ENCODE results near the gene KRTAP12-2. TPM values are rescaled to one million over a fixed set of nuclear protein-coding genes. Genes with fewer than 3 reads are reported as not detected.
"Not testable (repeated sequence)": the region's sequence is repeated elsewhere in the genome, so short reads cannot be mapped to it uniquely, and the experiment has no call there.

KRTAP12-2 gene
- total RNA-seq, 1 donor = not detected

GRCh38 chr21:44686843-44687561, 20.3 kb upstream of the KRTAP12-2 start:
- DNase-seq (ENCODE audit: low read depth) = no peak
- no peak overlapping the region for H3K4me3 ChIP-seq (ENCODE audit: low read depth, low read length)
- TF ChIP-seq, protein P1, sequence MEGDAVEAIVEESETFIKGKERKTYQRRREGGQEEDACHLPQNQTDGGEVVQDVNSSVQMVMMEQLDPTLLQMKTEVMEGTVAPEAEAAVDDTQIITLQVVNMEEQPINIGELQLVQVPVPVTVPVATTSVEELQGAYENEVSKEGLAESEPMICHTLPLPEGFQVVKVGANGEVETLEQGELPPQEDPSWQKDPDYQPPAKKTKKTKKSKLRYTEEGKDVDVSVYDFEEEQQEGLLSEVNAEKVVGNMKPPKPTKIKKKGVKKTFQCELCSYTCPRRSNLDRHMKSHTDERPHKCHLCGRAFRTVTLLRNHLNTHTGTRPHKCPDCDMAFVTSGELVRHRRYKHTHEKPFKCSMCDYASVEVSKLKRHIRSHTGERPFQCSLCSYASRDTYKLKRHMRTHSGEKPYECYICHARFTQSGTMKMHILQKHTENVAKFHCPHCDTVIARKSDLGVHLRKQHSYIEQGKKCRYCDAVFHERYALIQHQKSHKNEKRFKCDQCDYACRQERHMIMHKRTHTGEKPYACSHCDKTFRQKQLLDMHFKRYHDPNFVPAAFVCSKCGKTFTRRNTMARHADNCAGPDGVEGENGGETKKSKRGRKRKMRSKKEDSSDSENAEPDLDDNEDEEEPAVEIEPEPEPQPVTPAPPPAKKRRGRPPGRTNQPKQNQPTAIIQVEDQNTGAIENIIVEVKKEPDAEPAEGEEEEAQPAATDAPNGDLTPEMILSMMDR (IDR thresholded peaks at IDR 0.05; ENCODE audit: insufficient read depth, low read depth, low read length) = no peak

DNA sequence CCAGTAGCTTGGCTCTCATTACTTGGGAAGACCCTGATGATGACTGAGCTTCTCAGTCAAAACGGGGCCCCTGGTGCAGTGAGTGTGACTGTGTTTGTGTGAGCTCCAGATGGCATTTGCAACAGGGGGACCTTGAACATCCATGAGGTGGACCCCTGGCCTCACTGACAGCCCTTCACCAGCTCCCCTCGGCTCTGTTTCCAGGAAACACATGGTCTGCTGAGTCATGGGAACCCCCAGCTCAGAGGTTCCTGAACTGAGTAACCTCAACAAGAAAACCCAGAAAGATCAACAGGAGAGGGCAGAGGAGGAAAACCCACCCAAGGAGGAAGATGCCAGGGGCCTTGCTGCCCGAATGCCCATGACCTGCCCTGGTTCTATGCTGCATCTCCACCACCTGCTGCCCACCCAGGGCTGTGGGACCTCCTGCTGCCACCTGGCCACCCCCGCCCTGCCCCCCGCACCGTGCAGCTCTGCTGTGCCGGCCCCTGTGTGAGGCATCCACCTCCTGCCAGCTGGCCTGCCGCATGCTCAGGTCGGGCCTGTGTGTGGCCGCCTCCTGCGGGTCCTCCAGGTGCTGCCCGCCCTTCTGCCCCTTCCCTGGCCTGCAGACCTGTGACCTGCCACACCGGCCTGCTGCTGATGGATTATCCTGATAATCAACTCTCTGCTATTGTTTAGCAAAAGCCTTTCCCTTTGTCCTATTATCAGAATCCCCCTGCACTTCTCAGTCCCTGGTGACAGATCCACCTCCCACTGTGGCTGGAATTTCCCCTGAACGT, 19.5 kb upstream of the KRTAP12-2 start:
- TF ChIP-seq, protein P1 (IDR thresholded peaks at IDR 0.05; ENCODE audit: insufficient read depth, low read depth, low read length) = no peak
- no peak for DNase-seq (ENCODE audit: low read depth)
- H3K4me3 ChIP-seq (ENCODE audit: low read depth, low read length) = no peak overlapping the region

GRCh38 chr21:44685050-44685449, 18.3 kb upstream of the KRTAP12-2 start:
- not testable (repeated sequence) for DNase-seq (ENCODE audit: low read depth)

GRCh38 chr21:44684483-44684882, 17.8 kb upstream of the KRTAP12-2 start:
- TF ChIP-seq, protein P1 (IDR thresholded peaks at IDR 0.05; ENCODE audit: insufficient read depth, low read depth, low read length) = no peak
- DNase-seq (ENCODE audit: low read depth) = no peak
- H3K4me3 ChIP-seq (ENCODE audit: low read depth, low read length) = no peak overlapping the region

More at GRCh38 chr21:44685050-44685449, 18.3 kb upstream of the KRTAP12-2 start:
- not testable (repeated sequence) for H3K4me3 ChIP-seq (ENCODE audit: low read depth, low read length)

DNA sequence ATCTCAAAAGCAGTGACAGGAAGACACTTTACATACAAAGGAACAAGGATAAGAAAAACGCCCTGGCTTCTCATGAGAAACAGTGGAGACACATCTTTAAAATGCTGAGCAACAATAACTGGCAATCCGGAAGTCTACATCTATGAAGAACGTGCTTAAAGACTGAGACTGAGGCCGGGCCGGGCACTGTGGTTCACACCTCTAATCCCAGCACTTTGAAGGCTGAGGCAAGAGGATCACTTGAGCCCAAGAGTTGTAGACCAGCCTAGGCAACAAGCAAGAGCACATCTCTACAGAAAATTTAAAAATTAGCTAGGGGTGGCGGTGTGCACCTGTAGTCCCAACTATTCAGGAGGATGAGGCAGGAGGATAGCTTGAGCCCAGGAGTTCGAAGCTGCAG, 17.4 kb upstream of the KRTAP12-2 start:
- no peak for DNase-seq (ENCODE audit: low read depth)
- TF ChIP-seq, protein P1 (IDR thresholded peaks at IDR 0.05; ENCODE audit: insufficient read depth, low read depth, low read length) = no peak
- no peak overlapping the region for H3K4me3 ChIP-seq (ENCODE audit: low read depth, low read length)

GRCh38 chr21:44682580-44683151, 15.9 kb upstream of the KRTAP12-2 start:
- DNase-seq (ENCODE audit: low read depth) = no peak
- TF ChIP-seq, protein P1 (IDR thresholded peaks at IDR 0.05; ENCODE audit: insufficient read depth, low read depth, low read length) = no peak
- no peak overlapping the region for H3K4me3 ChIP-seq (ENCODE audit: low read depth, low read length)

All from fibroblast of villous mesenchyme (primary cell).